ENCODE results near the gene ASTN1.

The ASTN1 gene

GRCh38 chr1:176959191-176959820 is 205.2 kb downstream of the ASTN1 start:
- DNase-seq (ENCODE audit: low read depth): no peak
- no peak for TF ChIP-seq CTCF (conservative IDR thresholded peaks at IDR 0.05; ENCODE audit: low read depth, low read length)
- no peak overlapping the region for H3K4me3 ChIP-seq (ENCODE audit: low read length)

DNA sequence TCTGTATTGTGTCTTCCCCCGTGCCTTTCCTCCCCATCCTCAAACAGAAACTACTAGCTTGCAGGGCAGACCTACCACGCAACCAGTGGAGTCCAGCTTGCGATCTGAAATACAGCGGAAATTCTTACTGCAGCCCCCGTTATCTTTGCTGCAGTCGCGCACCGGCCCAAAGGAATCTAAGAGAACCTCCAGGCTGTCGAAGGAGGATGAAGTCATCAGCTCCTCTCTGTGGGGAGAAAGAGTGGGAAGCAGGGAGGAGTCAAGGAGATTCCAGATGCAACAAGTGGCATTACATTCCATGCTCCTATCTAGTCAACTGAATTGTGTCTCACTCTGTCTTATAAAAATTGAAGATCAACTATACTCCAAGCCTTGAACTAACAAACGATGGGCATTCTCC is 206.9 kb downstream of the ASTN1 start:
- TF ChIP-seq CTCF (conservative IDR thresholded peaks at IDR 0.05; ENCODE audit: low read depth, low read length): no peak
- DNase-seq (ENCODE audit: low read depth): no peak

GRCh38 chr1:176954242-176954641 is 210.3 kb downstream of the ASTN1 start:
- DNase-seq (ENCODE audit: low read depth): no peak
- H3K4me3 ChIP-seq (ENCODE audit: low read length): no peak overlapping the region
- peak; percentile 43 for TF ChIP-seq CTCF (conservative IDR thresholded peaks at IDR 0.05; ENCODE audit: low read depth, low read length)

More for the DNA sequence above, 206.9 kb downstream of the ASTN1 start:
- H3K4me3 ChIP-seq (ENCODE audit: low read length): no peak overlapping the region

- no peak for TF ChIP-seq CTCF (conservative IDR thresholded peaks at IDR 0.05; ENCODE audit: low read depth, low read length)
- no peak overlapping the region for H3K4me3 ChIP-seq (ENCODE audit: low read length)
- DNase-seq (ENCODE audit: low read depth): no peak
Observed at GRCh38 chr1:176950736-176951324, 213.7 kb downstream of the ASTN1 start.

DNA sequence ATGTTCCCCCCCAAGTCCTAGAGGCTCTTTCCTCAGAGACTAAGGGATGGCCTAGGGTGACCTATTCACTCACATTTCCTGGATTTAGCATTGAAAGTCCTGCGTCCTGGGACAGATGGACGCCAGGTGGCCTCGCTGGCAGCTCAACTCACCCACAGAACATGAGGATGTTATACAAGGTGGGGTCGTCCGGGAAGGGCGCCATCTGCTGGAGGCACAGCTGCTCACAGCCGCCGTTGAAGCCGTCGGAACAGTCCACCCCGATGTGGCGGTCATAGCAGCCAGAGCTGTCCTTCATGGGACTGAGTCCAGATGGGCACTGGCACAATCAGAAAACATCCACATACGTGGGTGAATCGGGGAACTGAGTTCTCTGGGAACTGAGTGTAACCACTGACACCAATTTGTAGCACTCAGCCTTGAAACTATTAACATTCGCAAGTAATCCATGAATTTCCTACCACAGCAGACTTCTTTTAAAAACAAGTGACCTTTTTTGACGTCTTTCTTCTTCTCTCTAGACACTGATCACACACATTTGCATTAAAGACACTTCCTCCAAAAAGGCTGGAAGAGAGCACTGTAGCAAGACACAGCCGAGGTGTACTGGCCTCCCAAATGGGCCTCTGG is 215.4 kb downstream of the ASTN1 start:
- H3K4me3 ChIP-seq (ENCODE audit: low read length): no peak overlapping the region
- DNase-seq (ENCODE audit: low read depth): no peak

DNA sequence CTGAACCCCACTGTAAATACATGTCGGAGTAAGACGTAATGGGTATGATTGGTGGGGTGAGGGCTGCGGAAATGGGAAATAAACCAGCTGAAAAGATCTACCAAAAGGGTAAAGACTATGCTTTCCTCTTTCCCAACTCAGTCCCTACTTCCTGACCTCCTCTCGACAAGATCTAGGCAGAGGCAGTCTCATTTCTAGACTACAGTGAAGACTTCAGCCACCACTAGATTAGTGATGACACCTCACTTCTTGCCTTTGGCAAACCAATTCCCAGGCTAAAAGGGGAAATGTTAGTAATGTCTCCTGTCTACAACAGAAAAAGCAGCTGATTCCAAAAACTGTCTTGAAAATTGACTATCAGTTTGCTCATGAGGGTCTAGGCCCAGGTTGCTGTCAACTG is 219.9 kb downstream of the ASTN1 start:
- TF ChIP-seq CTCF (conservative IDR thresholded peaks at IDR 0.05; ENCODE audit: low read depth, low read length): no peak
- no peak overlapping the region for H3K4me3 ChIP-seq (ENCODE audit: low read length)
- no peak for DNase-seq (ENCODE audit: low read depth)

More for the DNA sequence above, 215.4 kb downstream of the ASTN1 start:
- peak; percentile 67 for TF ChIP-seq CTCF (conservative IDR thresholded peaks at IDR 0.05; ENCODE audit: low read depth, low read length)

- DNase-seq (ENCODE audit: low read depth): no peak
- H3K4me3 ChIP-seq (ENCODE audit: low read length): no peak overlapping the region
- TF ChIP-seq CTCF (conservative IDR thresholded peaks at IDR 0.05; ENCODE audit: low read depth, low read length): no peak
Observed at GRCh38 chr1:176943783-176944182, 220.7 kb downstream of the ASTN1 start.
